CD14-positive monocyte (primary cell): ENCODE measurements around the gene TPGS2. TPM values are rescaled to one million over a fixed set of nuclear protein-coding genes. Genes with fewer than 3 reads are reported as not detected.
A peak's percentile ranks its signal among the peaks of the same experiment; 100 is the strongest.

ENCODE experiments used
- DNase-seq, 3 donors: peaks; one replicate each; pipeline ENCODE4 v3.0.0-alpha.2; 2011 to 2022
- H2AFZ ChIP-seq: 2 replicates; pipeline ENCODE4 v1.6.0; 2012; ENCODE audit warnings: mild to moderate bottlenecking, low read depth, low read length, inconsistent platforms; ENCODE audit not compliant: insufficient read depth, poor library complexity, severe bottlenecking
- H3K27ac ChIP-seq, 2 donors: 1 replicate in 1 of 2; 2 replicates in 1 of 2; pipeline ENCODE4 v1.5.1; 2012 to 2013; ENCODE audit warnings: low read length in 2 of 2, control low read depth in 1 of 2, inconsistent platforms in 1 of 2, low read depth in 1 of 2, mild to moderate bottlenecking in 1 of 2
- H3K27me3 ChIP-seq, 2 donors: one replicate each; pipeline versions ENCODE4 v1.6.0 to v1.6.1; 2011 to 2013; ENCODE audit warnings: low read length in 2 of 2; ENCODE audit not compliant: control insufficient read depth in 2 of 2, insufficient read depth in 2 of 2
- H3K36me3 ChIP-seq, 2 donors: replicated peaks in 1 of 2; 1 replicate in 1 of 2; 2 replicates in 1 of 2; pipeline versions ENCODE4 v1.5.1 to v1.6.1; 2012 to 2013; ENCODE audit warnings: low read length in 2 of 2, control low read depth in 1 of 2, inconsistent platforms in 1 of 2, mild to moderate bottlenecking in 1 of 2; ENCODE audit not compliant: insufficient read depth in 2 of 2, control insufficient read depth in 1 of 2
- H3K4me1 ChIP-seq, 2 donors: 1 replicate in 1 of 2; 2 replicates in 1 of 2; pipeline versions ENCODE4 v1.5.1 to v1.6.1; 2012 to 2013; ENCODE audit warnings: low read length in 2 of 2, control low read depth in 1 of 2, inconsistent platforms in 1 of 2, mild to moderate bottlenecking in 1 of 2, moderate library complexity in 1 of 2; ENCODE audit not compliant: insufficient read depth in 2 of 2, control insufficient read depth in 1 of 2
- H3K4me2 ChIP-seq: replicated peaks from 2 replicates; pipeline ENCODE3; 2012; ENCODE audit warnings: low read length, moderate library complexity, mild to moderate bottlenecking; ENCODE audit not compliant: poor library complexity, severe bottlenecking; ENCODE audit errors: extremely low read depth
- H3K4me3 ChIP-seq, 3 experiments: fragments of 200-600 bp in 1 of 3; sonication (generic) in 1 of 3; replicated peaks in 1 of 3; 1 replicate in 2 of 3; 2 replicates in 1 of 3; pipeline ENCODE4 v1.5.1; 2011 to 2013; ENCODE audit warnings: low read length in 3 of 3, mild to moderate bottlenecking in 3 of 3, control low read depth in 2 of 3, low read depth in 2 of 3, inconsistent platforms in 1 of 3, moderate library complexity in 1 of 3
- H3K79me2 ChIP-seq: 2 replicates; pipeline ENCODE4 v1.6.0; 2012; ENCODE audit warnings: mild to moderate bottlenecking, control low read depth, inconsistent platforms, low read length, moderate library complexity; ENCODE audit not compliant: insufficient read depth
- H3K9ac ChIP-seq: 2 replicates; pipeline ENCODE4 v1.6.0; 2017; ENCODE audit warnings: low read length, mild to moderate bottlenecking; ENCODE audit not compliant: insufficient read depth, poor library complexity, severe bottlenecking
- H3K9me3 ChIP-seq, 2 donors: replicated peaks in 1 of 2; 1 replicate in 1 of 2; 2 replicates in 1 of 2; pipeline versions ENCODE4 v1.5.1 to v1.6.1; 2012 to 2013; ENCODE audit warnings: low read length in 2 of 2, control low read depth in 1 of 2; ENCODE audit not compliant: control insufficient read depth in 1 of 2, insufficient read depth in 1 of 2
- H4K20me1 ChIP-seq: 2 replicates; pipeline ENCODE4 v1.6.0; 2012; ENCODE audit warnings: mild to moderate bottlenecking, low read length, control low read depth, moderate library complexity; ENCODE audit not compliant: insufficient read depth
- H3K27ac Mint-ChIP-seq, 7 donors: one replicate each; pipeline ENCODE4 v1.8.0; 2020; ENCODE audit warnings: mild to moderate bottlenecking in 7 of 7, mixed read lengths in 7 of 7, moderate library complexity in 6 of 7, inconsistent platforms in 2 of 7
- H3K27me3 Mint-ChIP-seq, 3 donors: one replicate each; pipeline ENCODE4 v1.8.0; 2021 to 2022; ENCODE audit warnings: low read depth in 3 of 3, mild to moderate bottlenecking in 3 of 3, mixed read lengths in 3 of 3, moderate library complexity in 3 of 3, inconsistent platforms in 1 of 3
- H3K36me3 Mint-ChIP-seq, 2 donors: one replicate each; pipeline ENCODE4 v1.8.0; 2020; ENCODE audit warnings: mixed read lengths in 2 of 2, inconsistent platforms in 1 of 2, mild to moderate bottlenecking in 1 of 2
- H3K4me1 Mint-ChIP-seq: one replicate; pipeline ENCODE4 v1.8.0; 2020; ENCODE audit warnings: mild to moderate bottlenecking, mixed read lengths
- H3K4me3 Mint-ChIP-seq, 2 donors: one replicate each; pipeline ENCODE4 v1.8.0; 2020; ENCODE audit warnings: mild to moderate bottlenecking in 2 of 2, mixed read lengths in 2 of 2, moderate library complexity in 1 of 2
- H3K9me3 Mint-ChIP-seq, 7 donors: one replicate each; pipeline ENCODE4 v1.8.0; 2020 to 2022; ENCODE audit warnings: mixed read lengths in 7 of 7, mild to moderate bottlenecking in 6 of 7, moderate library complexity in 6 of 7, inconsistent platforms in 2 of 7
- CTCF ChIP-seq: fragments of 200-600 bp; IDR thresholded peaks from one replicate; pipeline ENCODE4 v1.8.0; 2022; ENCODE audit warnings: antibody characterized with exemption, mild to moderate bottlenecking
- WGBS: methylation state at CpG from one replicate; pipeline ENCODE4 v1.1.5; 2013; ENCODE audit warnings: missing lambda C conversion rate; ENCODE audit not compliant: insufficient coverage; 5-methylcytosine and 5-hydroxymethylcytosine counted together
- intact Hi-C, 2 donors: fragments of 100-400 bp; cut with micrococcal nuclease; formaldehyde crosslinking; loops; one replicate each; pipeline versions ENCODE4 v1.15.0 to v1.15.1; 2023
- polyA plus RNA-seq, 3 donors: library from polyadenylated mRNA; depleted of rRNA in 1 of 3; unstranded in 2 of 3; stranded (reverse) in 1 of 3; fragments of 300-500 nt in 2 of 3; fragments of >200 nt in 1 of 3; fragmentation: Illumina TruSeq in 2 of 3; gene quantifications; 1 replicate in 2 of 3; 2 replicates in 1 of 3; pipeline ENCODE4 v1.2.3, GENCODE V29; 2012 to 2021

TPGS2 gene
- polyA plus RNA-seq, 3 donors: 27.6 to 50.1 (median 41.5) TPM

GRCh38 chr18:36770315-36770946 is 58.4 kb downstream of the TPGS2 start:
- H3K9ac ChIP-seq: no peak overlapping the region
- no peak overlapping the region for H3K4me3 ChIP-seq
- no peak overlapping the region for H3K4me3 Mint-ChIP-seq
- no peaks in the 10 kb centered on the region for H3K36me3 Mint-ChIP-seq
- H3K27me3 Mint-ChIP-seq: peaks cover 0 to 2% (median 0%) of the 10 kb centered on the region in 3 donors
- no peaks in the 10 kb centered on the region for H3K9me3 ChIP-seq
- WGBS: 80% methylated on average over 1 of the region's 3 CpGs
- no peaks in the 10 kb centered on the region for H3K79me2 ChIP-seq
- intact Hi-C loops: no loop called here
- peak overlapping the region in 1 of 7 donors; percentile 31 for H3K27ac Mint-ChIP-seq
- no peak for DNase-seq
- H4K20me1 ChIP-seq: no peaks in the 10 kb centered on the region
- no peaks in the 10 kb centered on the region for H3K36me3 ChIP-seq
- peaks cover 0 to 4% (median 0%) of the 10 kb centered on the region in 7 donors for H3K9me3 Mint-ChIP-seq
- H3K4me2 ChIP-seq: no peak overlapping the region
- H3K4me1 Mint-ChIP-seq: no peaks in the 10 kb centered on the region
- no peaks in the 10 kb centered on the region for H3K4me1 ChIP-seq
- H3K27me3 ChIP-seq: no peaks in the 10 kb centered on the region
- H3K27ac ChIP-seq: no peak overlapping the region
- no peak for TF ChIP-seq CTCF
- H2AFZ ChIP-seq: no peak overlapping the region

DNA sequence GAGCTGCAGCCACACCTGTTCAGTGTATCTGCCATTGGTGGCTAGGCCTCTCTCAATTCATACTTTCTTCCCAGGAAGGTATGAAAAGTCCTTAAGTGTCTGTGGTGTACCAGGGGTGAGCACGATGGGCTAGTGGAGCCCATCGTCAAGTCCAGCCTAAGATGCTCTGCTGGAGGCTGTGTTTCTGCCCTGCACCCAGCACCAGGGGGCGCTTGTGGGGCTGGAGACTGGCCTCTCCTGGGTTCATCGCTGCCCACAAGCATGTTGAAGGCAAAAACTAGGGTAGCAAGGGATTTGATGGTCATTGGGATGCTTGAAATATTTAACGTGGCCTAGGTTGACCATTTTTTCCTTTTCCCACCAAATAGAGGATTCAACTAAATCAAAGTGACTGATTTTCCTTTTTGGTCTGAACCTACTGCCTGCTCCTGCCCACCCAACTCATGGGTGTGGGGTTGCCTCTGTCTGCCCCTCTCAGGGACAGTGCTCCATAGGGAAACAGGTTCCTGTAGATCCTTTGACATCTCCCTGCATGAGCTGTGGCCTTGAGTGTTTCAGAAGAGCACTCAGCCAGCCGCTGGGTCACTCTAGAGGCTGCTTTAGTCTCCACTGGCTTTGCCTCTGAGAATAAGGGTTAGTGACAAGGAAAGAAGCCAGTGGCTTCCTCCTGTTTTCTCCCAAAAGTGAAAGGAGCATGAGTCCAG is 59.0 kb downstream of the TPGS2 start:
- Histone ChIP-seq H3K4me2 (no peak overlapping the region), H3K4me1 (no peaks in the 10 kb centered on the region), H4K20me1 (no peaks in the 10 kb centered on the region), H3K79me2 (no peaks in the 10 kb centered on the region), H3K27me3 (no peaks in the 10 kb centered on the region), H2AFZ (no peak overlapping the region), H3K9ac (no peak overlapping the region), H3K36me3 (no peaks in the 10 kb centered on the region), H3K9me3 (no peaks in the 10 kb centered on the region), H3K4me3 (no peak overlapping the region), H3K27ac (no peak overlapping the region)
- intact Hi-C loops: no loop called here
- WGBS: 93% methylated on average over 3 of the region's 6 CpGs
- TF ChIP-seq CTCF: no peak
- H3K36me3 Mint-ChIP-seq: no peaks in the 10 kb centered on the region
- peaks cover 0 to 4% (median 0%) of the 10 kb centered on the region in 7 donors for H3K9me3 Mint-ChIP-seq
- peaks cover 0 to 2% (median 0%) of the 10 kb centered on the region in 3 donors for H3K27me3 Mint-ChIP-seq
- H3K4me1 Mint-ChIP-seq: no peaks in the 10 kb centered on the region
- DNase-seq: no peak
- no peak overlapping the region for H3K27ac Mint-ChIP-seq
- H3K4me3 Mint-ChIP-seq: no peak overlapping the region
